DOHH2 (cell line): ENCODE data around the gene DSCAML1.

Experiments
- H3F3A ChIP-seq: fragments of 200-600 bp; sonication (generic), shearing (Covaris generic); 2 replicates; pipeline ENCODE4 v1.6.0; 2016; ENCODE audit warnings: antibody characterized with exemption, mild to moderate bottlenecking; ENCODE audit not compliant: control insufficient read depth, insufficient read depth
- H3K27ac ChIP-seq: fragments of 200-600 bp; sonication (generic); 2 replicates; pipeline ENCODE4 v1.5.1; 2014; ENCODE audit warnings: low read depth, mild to moderate bottlenecking, low read length, moderate library complexity
- H3K27me3 ChIP-seq: fragments of 200-600 bp; sonication (generic); 2 replicates; pipeline ENCODE4 v1.6.1; 2014; ENCODE audit warnings: mild to moderate bottlenecking, low read length, mixed read lengths; ENCODE audit not compliant: control insufficient read depth
- H3K36me3 ChIP-seq: fragments of 200-600 bp; sonication (generic); 2 replicates; pipeline ENCODE4 v1.6.1; 2014; ENCODE audit warnings: mild to moderate bottlenecking, low read length, moderate library complexity, mixed read lengths; ENCODE audit not compliant: control insufficient read depth
- H3K4me1 ChIP-seq: fragments of 200-600 bp; sonication (generic); 2 replicates; pipeline ENCODE4 v1.6.1; 2014; ENCODE audit warnings: mild to moderate bottlenecking, low read length, mixed read lengths; ENCODE audit not compliant: control insufficient read depth
- H3K4me2 ChIP-seq: fragments of 200-600 bp; sonication (generic); 2 replicates; pipeline ENCODE4 v1.6.0; 2014; ENCODE audit warnings: mild to moderate bottlenecking, low read length, moderate library complexity
- H3K4me3 ChIP-seq: fragments of 200-600 bp; sonication (generic); 2 replicates; pipeline ENCODE4 v1.5.1; 2014; ENCODE audit warnings: mild to moderate bottlenecking, low read length, mixed read lengths
- H3K79me2 ChIP-seq: fragments of 200-600 bp; sonication (generic); 2 replicates; pipeline ENCODE4 v1.6.1; 2014; ENCODE audit warnings: mild to moderate bottlenecking, low read length, mixed read lengths; ENCODE audit not compliant: control insufficient read depth
- H3K9me2 ChIP-seq: fragments of 200-600 bp; sonication (generic); replicated peaks from 2 replicates; pipeline ENCODE4 v1.6.1; 2014; ENCODE audit warnings: mild to moderate bottlenecking, low read length, mixed read lengths; ENCODE audit not compliant: control insufficient read depth
- H3K9me3 ChIP-seq: fragments of 200-600 bp; sonication (generic); 2 replicates; pipeline ENCODE4 v1.6.1; 2014; ENCODE audit warnings: antibody characterized with exemption, low read length, mixed read lengths; ENCODE audit not compliant: control insufficient read depth, insufficient read depth
- H4K20me1 ChIP-seq: fragments of 200-600 bp; sonication (generic); 2 replicates; pipeline ENCODE4 v1.6.0; 2014; ENCODE audit warnings: low read depth, mild to moderate bottlenecking, antibody characterized with exemption, low read length, moderate library complexity; ENCODE audit not compliant: control insufficient read depth, insufficient read depth
- CTCF ChIP-seq: fragments of 200-600 bp; sonication (generic); IDR thresholded peaks from one replicate; pipeline ENCODE4 v1.5.1; 2014; ENCODE audit warnings: antibody characterized with exemption, mild to moderate bottlenecking, low read depth, low read length; ENCODE audit not compliant: poor library complexity, severe bottlenecking
- EZH2phosphoT487 ChIP-seq: fragments of 200-600 bp; sonication (generic); IDR thresholded peaks from 2 replicates; pipeline ENCODE4 v1.6.1; 2017; ENCODE audit warnings: borderline replicate concordance, mild to moderate bottlenecking, antibody characterized with exemption, low read length, moderate library complexity, mixed read lengths

DSCAML1 gene

GRCh38 chr11:117820516-117820915 is 23.5 kb upstream of the DSCAML1 start:
- Histone ChIP-seq H3K9me2 (no peaks in the 10 kb centered on the region), H3K79me2 (no peaks in the 10 kb centered on the region), H4K20me1 (no peaks in the 10 kb centered on the region), H3K4me3 (no peak overlapping the region), H3K36me3 (no peaks in the 10 kb centered on the region), H3K9me3 (no peaks in the 10 kb centered on the region), H3K27ac (no peak overlapping the region), H3K27me3 (peaks cover 8% of the 10 kb centered on the region), H3K4me1 (peaks cover 24% of the 10 kb centered on the region), H3F3A (no peaks in the 10 kb centered on the region), H3K4me2 (no peak overlapping the region)
- TF ChIP-seq EZH2phosphoT487 = no peak
- TF ChIP-seq CTCF = no peak

GRCh38 chr11:117820071-117820470 is 23.1 kb upstream of the DSCAML1 start:
- no peak overlapping the region for H3K4me3 ChIP-seq
- H3F3A ChIP-seq = no peaks in the 10 kb centered on the region
- H3K27ac ChIP-seq = no peak overlapping the region
- H3K9me2 ChIP-seq = no peaks in the 10 kb centered on the region
- no peak overlapping the region for H3K4me2 ChIP-seq
- no peaks in the 10 kb centered on the region for H3K9me3 ChIP-seq
- no peaks in the 10 kb centered on the region for H3K36me3 ChIP-seq
- no peaks in the 10 kb centered on the region for H4K20me1 ChIP-seq
- peaks cover 7% of the 10 kb centered on the region for H3K27me3 ChIP-seq
- H3K4me1 ChIP-seq = peaks cover 28% of the 10 kb centered on the region
- H3K79me2 ChIP-seq = no peaks in the 10 kb centered on the region
- TF ChIP-seq EZH2phosphoT487 (no peak), CTCF (no peak)

- Histone ChIP-seq H3F3A (no peaks in the 10 kb centered on the region), H3K27me3 (peaks cover 4% of the 10 kb centered on the region), H4K20me1 (no peaks in the 10 kb centered on the region), H3K79me2 (no peaks in the 10 kb centered on the region), H3K4me1 (peaks cover 35% of the 10 kb centered on the region), H3K27ac (no peak overlapping the region), H3K9me2 (no peaks in the 10 kb centered on the region), H3K4me2 (no peak overlapping the region), H3K36me3 (no peaks in the 10 kb centered on the region), H3K4me3 (no peak overlapping the region), H3K9me3 (no peaks in the 10 kb centered on the region)
- no peak for TF ChIP-seq EZH2phosphoT487
- peak; percentile 60 for TF ChIP-seq CTCF
These were observed 22.4 kb upstream of the DSCAML1 start for GRCh38 chr11:117819096-117820040.
